HepG2 (cell line): ENCODE measurements around the gene GGA1. TPM values are rescaled to one million over a fixed set of nuclear protein-coding genes. Genes with fewer than 3 reads are reported as not detected.

ENCODE experiments used
- ATF7 ChIP-seq, 2 experiments: fragments of 450-650 bp in 1 of 2; sonication (generic) in 1 of 2; formaldehyde crosslinking in 1 of 2; IDR thresholded peaks; 2 replicates each; pipeline versions ENCODE4 v1.4.0 to v1.6.1; 2016 to 2020; ENCODE audit warnings: antibody characterized with exemption in 1 of 2, mild to moderate bottlenecking in 1 of 2, missing genetic modification reagents in 1 of 2
- CCDC6 ChIP-seq: sonication (generic); formaldehyde crosslinking; IDR thresholded peaks from 2 replicates; pipeline ENCODE4 v1.8.1; 2022; ENCODE audit warnings: mild to moderate bottlenecking, missing genetic modification reagents, moderate library complexity
- CENPT ChIP-seq: sonication (generic); formaldehyde crosslinking; IDR thresholded peaks from 2 replicates; pipeline ENCODE4 v1.8.0; 2022; ENCODE audit warnings: low read depth, mild to moderate bottlenecking, moderate library complexity, missing genetic modification reagents
- CREBL2 ChIP-seq: sonication (generic); formaldehyde crosslinking; IDR thresholded peaks from 2 replicates; pipeline ENCODE4 v1.8.1; 2023; ENCODE audit warnings: missing genetic modification reagents, mild to moderate bottlenecking, borderline replicate concordance
- DMTF1 ChIP-seq: sonication (generic); formaldehyde crosslinking; IDR thresholded peaks from 2 replicates; pipeline ENCODE4 v1.4.0; 2020; ENCODE audit warnings: mild to moderate bottlenecking, missing genetic modification reagents
- EZH2 ChIP-seq: conservative IDR thresholded peaks from 2 replicates; pipeline ENCODE4 v1.6.1; 2012; ENCODE audit warnings: mild to moderate bottlenecking, low read depth, low read length, moderate library complexity
- JUND ChIP-seq: sonication (generic); formaldehyde crosslinking; IDR thresholded peaks from 2 replicates; pipeline ENCODE4 v1.8.0; 2022; ENCODE audit warnings: mild to moderate bottlenecking, missing genetic modification reagents
- MATR3 ChIP-seq: sonication (generic); formaldehyde crosslinking; IDR thresholded peaks from 2 replicates; pipeline ENCODE4 v1.4.0; 2020; ENCODE audit warnings: missing genetic modification reagents
- MAZ ChIP-seq, 2 experiments: sonication (generic) in 1 of 2; formaldehyde crosslinking in 1 of 2; IDR thresholded peaks; 2 replicates each; pipeline versions ENCODE4 v1.5.0 to v1.6.1; 2012 to 2020; ENCODE audit warnings: low read depth in 2 of 2, mild to moderate bottlenecking in 2 of 2, borderline replicate concordance in 1 of 2, improper control_type of control experiment in 1 of 2, low read length in 1 of 2, missing genetic modification reagents in 1 of 2, moderate library complexity in 1 of 2
- MTA1 ChIP-seq: sonication (generic); formaldehyde crosslinking; IDR thresholded peaks from 2 replicates; pipeline ENCODE4 v1.4.0; 2020; ENCODE audit warnings: missing genetic modification reagents, mild to moderate bottlenecking, borderline replicate concordance
- ONECUT2 ChIP-seq: sonication (generic); formaldehyde crosslinking; IDR thresholded peaks from 2 replicates; pipeline ENCODE4 v1.4.0; 2020; ENCODE audit warnings: missing genetic modification reagents
- PPARG ChIP-seq: conservative IDR thresholded peaks from 2 replicates; pipeline ENCODE4 v1.6.1; 2016; ENCODE audit warnings: missing biosample characterization, missing genetic modification reagents
- REPIN1 ChIP-seq: sonication (generic); formaldehyde crosslinking; IDR thresholded peaks from 2 replicates; pipeline ENCODE4 v1.8.0; 2022; ENCODE audit warnings: missing genetic modification reagents, low read depth, mild to moderate bottlenecking, borderline replicate concordance
- SMARCC2 ChIP-seq: fragments of 450-650 bp; IDR thresholded peaks from 2 replicates; pipeline ENCODE4 v1.6.1; 2017; ENCODE audit warnings: antibody characterized with exemption, mild to moderate bottlenecking
- TARDBP ChIP-seq: sonication (generic); formaldehyde crosslinking; IDR thresholded peaks from 2 replicates; pipeline ENCODE4 v1.8.0; 2022; ENCODE audit warnings: mild to moderate bottlenecking, missing genetic modification reagents
- THAP8 ChIP-seq: sonication (generic); formaldehyde crosslinking; IDR thresholded peaks from 2 replicates; pipeline ENCODE4 v1.5.1; 2020; ENCODE audit warnings: missing genetic modification reagents, mild to moderate bottlenecking, borderline replicate concordance
- U2AF2 ChIP-seq: fragments of 200-400 bp; formaldehyde crosslinking; IDR thresholded peaks from 2 replicates; pipeline ENCODE4 v1.6.1; 2017; ENCODE audit warnings: low read depth, mild to moderate bottlenecking, low read length
- ZBTB3 ChIP-seq: sonication (generic); formaldehyde crosslinking; IDR thresholded peaks from 2 replicates; pipeline ENCODE4 v1.4.0; 2020; ENCODE audit warnings: low read depth, mild to moderate bottlenecking, moderate library complexity, missing genetic modification reagents, borderline replicate concordance
- ZNF441 ChIP-seq: sonication (generic); formaldehyde crosslinking; IDR thresholded peaks from 2 replicates; pipeline ENCODE4 v1.7.0; 2021; ENCODE audit warnings: missing genetic modification reagents, borderline replicate concordance
- ZNF496 ChIP-seq: sonication (generic); formaldehyde crosslinking; IDR thresholded peaks from 2 replicates; pipeline ENCODE4 v1.8.1; 2023; ENCODE audit warnings: mild to moderate bottlenecking, moderate library complexity, missing genetic modification reagents; ENCODE audit not compliant: insufficient replicate concordance
- ZNF710 ChIP-seq: sonication (generic); formaldehyde crosslinking; IDR thresholded peaks from 2 replicates; pipeline ENCODE4 v1.5.0; 2020; ENCODE audit warnings: mild to moderate bottlenecking, missing genetic modification reagents, borderline replicate concordance
- ZNF724P ChIP-seq: sonication (generic); formaldehyde crosslinking; IDR thresholded peaks from 2 replicates; pipeline ENCODE4 v1.8.0; 2022; ENCODE audit warnings: missing genetic modification reagents, borderline replicate concordance
- ZNF768 ChIP-seq: sonication (generic); formaldehyde crosslinking; IDR thresholded peaks from 2 replicates; pipeline ENCODE4 v1.4.0; 2020; ENCODE audit warnings: missing genetic modification reagents
- ZNF776 ChIP-seq: sonication (generic); formaldehyde crosslinking; IDR thresholded peaks from 2 replicates; pipeline ENCODE4 v1.4.0; 2020; ENCODE audit warnings: mild to moderate bottlenecking, missing genetic modification reagents
- polyA plus RNA-seq, 8 experiments: library from polyadenylated mRNA; depleted of rRNA in 3 of 8; stranded (reverse) in 7 of 8; unstranded in 1 of 8; fragments of >200 nt; fragmentation: Illumina TruSeq in 4 of 8; extraction: Trizol in 4 of 8; gene quantifications; 2 replicates each; pipeline versions ENCODE4 v1.2.1 to v1.2.3, GENCODE V29; 2011 to 2016; ENCODE audit warnings: low read depth in 4 of 8, missing spikeins in 1 of 8, mixed read lengths in 1 of 8; ENCODE audit not compliant: insufficient read depth in 1 of 8
- total RNA-seq, 5 experiments: library from RNA; depleted of rRNA; stranded (reverse); fragments of >200 nt; fragmentation: Illumina TruSeq; extraction: Trizol; gene quantifications; 2 replicates each; pipeline ENCODE4 v1.2.3, GENCODE V29; 2016; ENCODE audit warnings: low read depth in 1 of 5

GGA1 gene
- total and polyA plus RNA-seq, 2 of the 13 experiments (the other 11 are each of a cell fraction or from before 2014, with no cell fraction given): 29.1 to 87.2 TPM

- TF ChIP-seq DMTF1 (CRISPR knock-in tag): no peak
- TF ChIP-seq CCDC6 (CRISPR knock-in tag): no peak
- no peak for TF ChIP-seq ZNF441
- no peak for TF ChIP-seq ZNF496
- no peak for TF ChIP-seq MTA1
- no peak for TF ChIP-seq ZBTB3 (CRISPR knock-in tag)
- TF ChIP-seq SMARCC2: no peak
- no peak for TF ChIP-seq ZNF724P (CRISPR knock-in tag)
- no peak for TF ChIP-seq ONECUT2 (CRISPR knock-in tag)
- no peak for TF ChIP-seq CENPT (CRISPR knock-in tag)
- TF ChIP-seq TARDBP: 0 out of 2 replicates have a peak, but pooled peaks have one; percentile 43
- no peak for TF ChIP-seq ATF7 (IDR thresholded peaks at IDR 0.05)
- TF ChIP-seq ATF7 (CRISPR knock-in tag; IDR thresholded peaks at IDR 0.05): no peak
- TF ChIP-seq REPIN1 (CRISPR knock-in tag): no peak
- TF ChIP-seq CREBL2 (CRISPR knock-in tag): no peak
- TF ChIP-seq MAZ (IDR thresholded peaks at IDR 0.05; ENCODE audit: borderline replicate concordance, low read depth, low read length): no peak
- no peak for TF ChIP-seq MAZ (CRISPR knock-in tag; IDR thresholded peaks at IDR 0.05; ENCODE audit: low read depth)
- no peak for TF ChIP-seq U2AF2
- no peak for TF ChIP-seq ZNF776 (CRISPR knock-in tag)
- no peak for TF ChIP-seq MATR3
- TF ChIP-seq THAP8: no peak
- TF ChIP-seq ZNF710 (CRISPR knock-in tag): no peak
- no peak for TF ChIP-seq PPARG (CRISPR knock-in tag)
- no peak for TF ChIP-seq ZNF768
- TF ChIP-seq JUND (CRISPR knock-in tag): no peak
- no peak for TF ChIP-seq EZH2
These were observed 6.8 kb upstream of the GGA1 start (continued) for GRCh38 chr22:37601540-37602442.
